GM21526 (cell line): ENCODE results near the gene NOTCH1.

Experiments used
- ATAC-seq: cut with Tn5 transposase; IDR thresholded peaks from one replicate; pipeline ENCODE4 v1.9.1; 2021; ENCODE audit warnings: moderate library complexity; ENCODE audit not compliant: unreplicated experiment, low FRiP score

NOTCH1 gene

GRCh38 chr9:136507221-136507991 is 38.4 kb downstream of the NOTCH1 start:
- ATAC-seq: no peak

- no peak for ATAC-seq
Measured at GRCh38 chr9:136506425-136506824, 39.4 kb downstream of the NOTCH1 start.

- ATAC-seq: no peak
Measured at GRCh38 chr9:136505406-136506403, 40.1 kb downstream of the NOTCH1 start.

- no peak for ATAC-seq
Measured at GRCh38 chr9:136504512-136505348, 41.1 kb downstream of the NOTCH1 start.

- no peak for ATAC-seq
Measured at GRCh38 chr9:136502940-136503550, 42.8 kb downstream of the NOTCH1 start.

GRCh38 chr9:136502196-136502595 is 43.7 kb downstream of the NOTCH1 start:
- ATAC-seq: no peak

GRCh38 chr9:136501686-136502085 is 44.2 kb downstream of the NOTCH1 start:
- ATAC-seq: no peak

GRCh38 chr9:136499935-136500910 is 45.6 kb downstream of the NOTCH1 start:
- ATAC-seq: no peak

- no peak for ATAC-seq
Measured at GRCh38 chr9:136499071-136499934, 46.5 kb downstream of the NOTCH1 start.

- no peak for ATAC-seq
Measured at GRCh38 chr9:136497916-136498695, 47.7 kb downstream of the NOTCH1 start.

GRCh38 chr9:136496801-136497620 is 48.8 kb downstream of the NOTCH1 start:
- no peak for ATAC-seq

- no peak for ATAC-seq
Measured at GRCh38 chr9:136496181-136496580, 49.7 kb downstream of the NOTCH1 start.

GRCh38 chr9:136495238-136495800 is 50.5 kb downstream of the NOTCH1 start:
- ATAC-seq: no peak

- ATAC-seq: no peak
Measured at GRCh38 chr9:136494531-136495215, 51.2 kb downstream of the NOTCH1 start.

- ATAC-seq: no peak
Measured at GRCh38 chr9:136494012-136494411, 51.8 kb downstream of the NOTCH1 start.

- no peak for ATAC-seq
Measured at GRCh38 chr9:136493567-136493971, 52.3 kb downstream of the NOTCH1 start.
